NT2/D1 (cell line): ENCODE data around the gene TPM4.

Source experiments
- SUZ12 ChIP-seq: IDR thresholded peaks from 2 replicates; pipeline ENCODE4 v1.6.1; 2011; ENCODE audit not compliant: insufficient read length, insufficient read depth; ENCODE audit errors: extremely low read depth
- YY1 ChIP-seq: IDR thresholded peaks from 2 replicates; pipeline ENCODE4 v1.6.1; 2011; ENCODE audit not compliant: insufficient read length, insufficient read depth
- ZNF274 ChIP-seq: IDR thresholded peaks from 2 replicates; pipeline ENCODE4 v1.6.1; 2011; ENCODE audit warnings: mild to moderate bottlenecking, low read depth, low read length

- no peak for TF ChIP-seq ZNF274
- TF ChIP-seq YY1: no peak
- TF ChIP-seq SUZ12: no peak
Measured at GRCh38 chr19:16124953-16125352, 48.7 kb downstream of the TPM4 start.
